WERI-Rb-1 (cell line): Measurements from ENCODE around the gene RCAN2.

Experiments used
- DNase-seq: peaks from one replicate; pipeline ENCODE4 v3.0.0-alpha.2; 2020
- H3K27ac ChIP-seq: fragments of 250-450 bp; sonication (Bioruptor Pico); 2 replicates; pipeline ENCODE4 v1.5.1; 2020; ENCODE audit warnings: mild to moderate bottlenecking, moderate library complexity
- H3K27me3 ChIP-seq: fragments of 250-450 bp; sonication (Bioruptor Pico); 2 replicates; pipeline ENCODE4 v1.5.1; 2021; ENCODE audit warnings: mild to moderate bottlenecking, low read depth, moderate library complexity; ENCODE audit not compliant: insufficient read depth, severe bottlenecking
- H3K36me3 ChIP-seq: fragments of 250-450 bp; sonication (Bioruptor Pico); 2 replicates; pipeline ENCODE4 v1.5.1; 2020; ENCODE audit warnings: mild to moderate bottlenecking, moderate library complexity
- H3K4me3 ChIP-seq: 2 replicates; pipeline ENCODE4 v1.5.1; 2011; ENCODE audit warnings: low read depth, mild to moderate bottlenecking, control low read depth, low read length
- H3K9me3 ChIP-seq: fragments of 250-450 bp; sonication (Bioruptor Pico); 2 replicates; pipeline ENCODE4 v1.5.1; 2021; ENCODE audit warnings: mild to moderate bottlenecking, moderate library complexity; ENCODE audit not compliant: severe bottlenecking
- TF ChIP-seq, protein P1 (sequence below): IDR thresholded peaks from 2 replicates; pipeline ENCODE4 v1.5.1; 2011; ENCODE audit warnings: low read depth, mild to moderate bottlenecking, control low read depth, inconsistent platforms, low read length

RCAN2 gene

DNA sequence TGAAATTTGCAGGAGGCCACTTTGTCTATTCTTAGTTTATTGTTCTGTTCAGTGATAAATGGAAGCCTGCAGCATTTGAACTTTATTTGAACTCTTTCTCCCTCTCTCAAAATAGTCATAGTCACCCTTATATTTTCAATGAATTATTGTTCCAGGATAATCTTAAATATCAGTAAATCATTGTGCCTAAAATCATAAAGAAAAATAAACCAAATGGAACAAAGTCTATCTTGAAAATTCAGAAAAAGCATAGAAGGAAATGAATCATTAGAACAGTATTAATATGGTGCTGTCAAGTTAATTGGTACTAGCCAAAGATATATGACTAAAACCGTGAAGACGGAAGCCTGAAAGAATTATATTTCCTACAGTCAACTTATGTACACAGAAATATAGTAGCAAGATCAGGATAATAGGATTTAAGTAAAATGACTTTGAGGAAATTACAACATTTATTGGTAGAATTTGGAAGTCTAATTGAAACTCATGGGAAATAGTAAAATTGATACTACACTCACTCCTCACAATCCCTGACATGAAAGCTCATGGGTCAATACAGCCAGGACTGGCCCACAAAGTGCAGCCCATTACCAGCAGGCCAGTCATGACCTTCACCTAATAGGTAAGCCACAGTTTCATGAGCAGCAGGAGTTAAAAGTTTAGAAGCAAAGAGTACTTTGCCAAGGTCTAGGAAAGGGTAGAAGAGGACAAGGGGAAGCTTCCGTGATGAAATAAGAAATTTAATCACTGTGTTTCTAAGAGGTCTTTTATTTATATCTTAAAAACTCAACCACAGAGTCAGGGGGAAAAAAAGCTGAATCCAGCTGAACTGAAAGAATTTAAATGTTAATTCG, 200.6 kb downstream of the RCAN2 start:
- no peak overlapping the region for H3K27ac ChIP-seq
- no peak for DNase-seq
- TF ChIP-seq, protein P1, sequence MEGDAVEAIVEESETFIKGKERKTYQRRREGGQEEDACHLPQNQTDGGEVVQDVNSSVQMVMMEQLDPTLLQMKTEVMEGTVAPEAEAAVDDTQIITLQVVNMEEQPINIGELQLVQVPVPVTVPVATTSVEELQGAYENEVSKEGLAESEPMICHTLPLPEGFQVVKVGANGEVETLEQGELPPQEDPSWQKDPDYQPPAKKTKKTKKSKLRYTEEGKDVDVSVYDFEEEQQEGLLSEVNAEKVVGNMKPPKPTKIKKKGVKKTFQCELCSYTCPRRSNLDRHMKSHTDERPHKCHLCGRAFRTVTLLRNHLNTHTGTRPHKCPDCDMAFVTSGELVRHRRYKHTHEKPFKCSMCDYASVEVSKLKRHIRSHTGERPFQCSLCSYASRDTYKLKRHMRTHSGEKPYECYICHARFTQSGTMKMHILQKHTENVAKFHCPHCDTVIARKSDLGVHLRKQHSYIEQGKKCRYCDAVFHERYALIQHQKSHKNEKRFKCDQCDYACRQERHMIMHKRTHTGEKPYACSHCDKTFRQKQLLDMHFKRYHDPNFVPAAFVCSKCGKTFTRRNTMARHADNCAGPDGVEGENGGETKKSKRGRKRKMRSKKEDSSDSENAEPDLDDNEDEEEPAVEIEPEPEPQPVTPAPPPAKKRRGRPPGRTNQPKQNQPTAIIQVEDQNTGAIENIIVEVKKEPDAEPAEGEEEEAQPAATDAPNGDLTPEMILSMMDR, result no peak
- H3K4me3 ChIP-seq, result no peak overlapping the region
- no peaks in the 10 kb centered on the region for H3K27me3 ChIP-seq
- no peaks in the 10 kb centered on the region for H3K36me3 ChIP-seq
- H3K9me3 ChIP-seq, result no peaks in the 10 kb centered on the region

DNA sequence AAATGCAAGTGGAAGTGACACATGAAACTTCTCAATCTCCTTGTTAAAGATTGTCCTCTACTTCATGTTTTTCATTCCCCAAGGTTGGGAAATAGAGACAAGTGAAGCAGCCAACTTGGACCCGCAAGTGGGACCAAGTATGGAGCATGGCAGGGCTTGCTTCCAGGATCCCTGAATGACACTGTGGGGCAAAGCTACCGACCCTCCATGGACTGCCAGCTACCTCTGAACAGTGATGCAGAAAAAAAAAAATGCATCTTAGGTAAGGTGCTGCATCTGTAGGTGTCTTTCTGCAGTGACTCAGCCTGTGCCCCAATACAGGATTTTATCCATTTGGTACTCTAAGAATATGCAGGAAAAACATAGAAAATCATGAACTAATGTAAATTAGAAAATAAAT, 201.4 kb downstream of the RCAN2 start:
- H3K27me3 ChIP-seq, result no peaks in the 10 kb centered on the region
- TF ChIP-seq, protein P1, result no peak

DNA sequence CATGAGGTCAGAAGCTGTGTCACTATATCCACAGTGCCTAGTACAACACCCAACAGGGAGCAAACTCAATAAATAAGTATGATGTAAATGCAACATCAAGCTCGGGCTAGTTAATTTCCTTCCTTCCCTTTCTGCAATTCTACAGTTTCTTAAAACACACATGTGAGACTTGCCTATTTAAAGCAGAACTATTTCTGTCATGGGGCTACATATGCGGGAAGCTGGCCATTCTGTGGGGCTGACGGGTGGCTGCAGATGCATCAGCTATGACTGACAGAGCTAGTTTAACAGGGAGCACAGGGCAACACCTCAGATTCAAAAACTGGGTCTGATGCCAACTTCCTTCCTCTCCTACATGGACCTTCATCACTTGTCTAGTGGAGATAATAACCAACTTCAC, 202.4 kb downstream of the RCAN2 start:
- Histone ChIP-seq H3K27me3 (no peaks in the 10 kb centered on the region), H3K27ac (no peak overlapping the region), H3K36me3 (no peaks in the 10 kb centered on the region), H3K9me3 (no peaks in the 10 kb centered on the region), H3K4me3 (no peak overlapping the region)
- DNase-seq, result no peak
- TF ChIP-seq, protein P1, result no peak

More for the DNA sequence above, 201.4 kb downstream of the RCAN2 start:
- no peak for DNase-seq
- Histone ChIP-seq H3K9me3 (no peaks in the 10 kb centered on the region), H3K4me3 (no peak overlapping the region), H3K27ac (no peak overlapping the region), H3K36me3 (no peaks in the 10 kb centered on the region)

DNA sequence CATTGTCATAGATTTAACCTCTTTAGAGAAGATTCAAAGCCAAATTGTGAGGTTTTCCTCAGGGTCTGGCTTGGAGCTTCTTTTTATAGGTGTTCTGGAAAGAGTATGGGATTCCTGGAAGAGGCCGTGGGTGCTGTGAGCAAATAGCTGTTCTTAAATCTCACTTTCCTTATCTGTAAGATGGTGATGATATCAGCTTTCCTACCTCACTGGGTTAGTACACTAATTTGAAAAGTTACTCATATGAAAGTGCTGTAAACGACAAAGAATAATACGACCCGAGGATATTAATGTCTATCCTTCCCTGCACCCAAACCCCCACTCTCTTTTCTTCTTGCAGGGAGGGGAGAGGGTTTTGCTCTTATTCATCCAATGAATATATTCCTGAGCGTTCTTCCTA, 203.6 kb downstream of the RCAN2 start:
- no peak for DNase-seq
- Histone ChIP-seq H3K4me3 (no peak overlapping the region), H3K36me3 (no peaks in the 10 kb centered on the region), H3K9me3 (no peaks in the 10 kb centered on the region), H3K27me3 (no peaks in the 10 kb centered on the region), H3K27ac (no peak overlapping the region)
- TF ChIP-seq, protein P1, result no peak

DNA sequence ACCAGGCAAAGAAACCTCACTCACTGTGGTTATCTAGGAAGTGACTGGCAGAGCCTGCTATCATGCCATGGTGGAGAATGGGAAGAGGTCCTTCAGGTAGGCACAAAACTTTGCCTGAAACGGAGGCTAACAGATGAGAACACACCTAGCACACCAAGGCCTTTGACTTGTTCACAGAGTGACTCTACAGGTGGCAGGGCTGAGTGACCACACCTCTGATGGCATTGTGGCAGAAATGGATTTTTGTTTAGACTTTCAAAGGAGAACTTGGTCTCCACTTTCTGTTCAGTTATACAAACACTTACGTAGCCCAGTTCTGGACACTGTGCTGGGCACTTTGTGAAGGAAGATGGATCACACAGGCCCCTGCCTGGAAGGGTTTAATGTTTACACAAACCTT, 204.2 kb downstream of the RCAN2 start:
- TF ChIP-seq, protein P1, result no peak
- Histone ChIP-seq H3K4me3 (no peak overlapping the region), H3K27ac (no peak overlapping the region), H3K9me3 (no peaks in the 10 kb centered on the region), H3K36me3 (no peaks in the 10 kb centered on the region), H3K27me3 (no peaks in the 10 kb centered on the region)
- no peak for DNase-seq

DNA sequence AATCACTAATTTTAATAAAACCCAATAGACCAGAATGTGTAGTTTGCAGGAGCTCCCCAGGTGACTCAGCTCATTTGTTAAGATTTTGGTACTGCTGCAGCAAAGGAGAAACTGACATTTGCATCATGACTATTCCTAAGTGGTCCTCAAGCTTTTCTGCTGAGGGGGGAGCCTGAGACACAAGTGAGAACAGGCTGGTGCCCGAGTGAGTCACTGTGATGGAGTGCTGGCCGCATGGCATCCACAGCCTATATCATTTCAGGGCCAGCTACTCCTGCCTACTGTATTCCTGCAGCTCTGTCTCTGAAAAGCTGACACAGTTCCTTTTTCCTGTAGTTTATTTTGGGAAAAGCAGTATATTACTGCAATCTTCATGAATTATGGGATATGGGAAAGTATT, 206.8 kb downstream of the RCAN2 start:
- Histone ChIP-seq H3K27me3 (no peaks in the 10 kb centered on the region), H3K36me3 (no peaks in the 10 kb centered on the region), H3K4me3 (no peak overlapping the region), H3K27ac (no peak overlapping the region), H3K9me3 (no peaks in the 10 kb centered on the region)
- TF ChIP-seq, protein P1, result no peak
- DNase-seq, result no peak
